Cerebellar cortex (tissue), 1 donor: ENCODE data around the gene TBXA2R.

Source experiments
- DNase-seq: peaks from one replicate; pipeline ENCODE4 v3.0.0-alpha.2; 2015; ENCODE audit warnings: low spot score

The TBXA2R gene

DNA sequence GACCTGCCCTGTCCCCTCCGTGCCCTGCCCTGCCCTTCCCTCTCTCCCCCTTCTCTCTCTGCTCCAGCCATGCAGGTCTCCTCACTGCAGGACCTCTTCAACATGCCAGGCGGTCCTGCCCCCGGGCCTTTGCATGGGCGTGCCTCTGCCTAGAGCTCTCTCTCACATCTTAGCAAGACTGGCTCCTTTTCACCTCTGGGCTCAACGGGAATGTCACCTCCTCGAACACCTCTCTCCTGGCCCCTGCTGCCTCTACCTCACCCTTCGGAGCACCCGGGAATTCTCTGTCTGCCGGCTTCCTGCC lies 54.9 kb downstream of the TBXA2R start:
- DNase-seq = no peak

DNA sequence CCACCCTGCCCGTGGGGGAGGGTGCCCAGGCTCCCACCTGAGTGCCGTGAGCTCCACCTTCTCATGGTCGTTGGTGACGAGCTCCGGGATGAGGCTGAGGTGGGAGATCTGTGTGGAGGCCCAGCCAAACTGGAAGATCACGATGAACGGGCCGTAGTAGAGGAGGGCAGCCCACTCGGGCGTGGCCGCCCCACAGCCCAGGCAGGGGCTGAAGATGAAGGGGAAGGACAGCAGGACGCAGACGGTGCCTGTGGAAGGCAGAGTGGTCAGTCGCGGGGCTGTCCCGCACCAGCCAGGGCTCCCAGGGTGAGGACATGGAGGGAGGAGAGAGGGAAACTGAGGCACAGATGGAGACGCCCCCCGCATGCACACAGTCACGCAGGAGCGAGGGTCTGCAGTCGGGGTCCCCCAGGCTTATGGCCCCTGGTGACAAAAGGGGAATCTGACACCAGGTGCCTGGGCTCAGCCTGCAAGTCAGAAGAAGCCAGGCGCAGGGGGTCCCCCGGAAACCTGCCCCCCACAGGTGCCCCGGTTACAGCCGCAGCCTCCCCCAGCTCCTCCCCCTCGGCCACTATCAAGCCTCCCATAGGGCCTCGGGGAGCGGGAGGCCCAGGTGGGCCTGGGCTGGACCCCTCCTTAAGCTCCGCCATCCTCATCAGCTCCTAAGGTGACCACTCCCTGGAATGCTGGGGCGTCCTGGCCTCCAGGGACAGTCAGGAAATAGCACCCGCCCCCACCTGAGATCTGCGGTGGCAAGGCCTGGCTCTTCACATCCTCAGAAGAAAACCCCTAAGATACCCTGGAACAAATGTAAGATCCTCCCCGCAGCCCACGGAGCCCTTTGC lies 55.5 kb downstream of the TBXA2R start:
- DNase-seq = no peak

DNA sequence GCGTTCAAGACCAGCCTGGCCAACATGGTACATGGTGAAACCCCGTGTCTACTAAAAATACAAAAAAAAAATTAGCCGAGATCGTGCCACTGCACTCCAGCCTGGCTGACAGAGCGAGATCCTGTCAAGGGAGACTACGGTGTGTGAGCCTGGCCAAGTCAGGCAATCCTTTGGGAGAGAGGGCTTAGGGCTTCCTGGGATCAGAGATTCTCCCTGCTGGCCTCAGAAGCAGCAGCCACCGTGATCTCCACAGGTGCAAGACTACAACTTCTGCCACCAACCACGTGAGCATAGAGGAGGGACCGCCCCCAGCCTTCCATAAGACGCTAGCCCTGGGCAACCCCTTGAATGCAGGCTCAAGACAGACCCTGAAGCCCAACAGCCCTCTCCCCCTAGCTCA lies 56.9 kb downstream of the TBXA2R start:
- no peak for DNase-seq

DNA sequence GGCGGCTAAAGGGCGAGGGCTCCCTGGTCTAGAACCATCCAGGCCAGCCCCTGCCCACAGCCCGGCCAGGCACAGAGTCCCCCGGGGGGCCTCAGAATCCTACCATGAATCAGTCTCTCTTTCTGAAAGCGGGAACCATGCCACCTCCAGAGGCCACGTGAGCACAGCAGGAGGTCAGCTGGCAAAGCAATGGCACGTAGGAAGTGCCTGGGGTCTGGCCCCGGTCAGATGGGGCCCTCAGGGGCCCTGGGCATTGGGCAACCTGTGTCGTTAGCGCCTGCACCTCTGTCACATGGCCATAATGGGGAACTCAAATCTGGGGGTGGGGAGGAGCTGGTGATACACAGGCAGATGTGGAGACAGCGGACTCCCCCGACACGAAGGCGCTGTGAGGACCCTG lies 58.1 kb downstream of the TBXA2R start:
- no peak for DNase-seq

DNA sequence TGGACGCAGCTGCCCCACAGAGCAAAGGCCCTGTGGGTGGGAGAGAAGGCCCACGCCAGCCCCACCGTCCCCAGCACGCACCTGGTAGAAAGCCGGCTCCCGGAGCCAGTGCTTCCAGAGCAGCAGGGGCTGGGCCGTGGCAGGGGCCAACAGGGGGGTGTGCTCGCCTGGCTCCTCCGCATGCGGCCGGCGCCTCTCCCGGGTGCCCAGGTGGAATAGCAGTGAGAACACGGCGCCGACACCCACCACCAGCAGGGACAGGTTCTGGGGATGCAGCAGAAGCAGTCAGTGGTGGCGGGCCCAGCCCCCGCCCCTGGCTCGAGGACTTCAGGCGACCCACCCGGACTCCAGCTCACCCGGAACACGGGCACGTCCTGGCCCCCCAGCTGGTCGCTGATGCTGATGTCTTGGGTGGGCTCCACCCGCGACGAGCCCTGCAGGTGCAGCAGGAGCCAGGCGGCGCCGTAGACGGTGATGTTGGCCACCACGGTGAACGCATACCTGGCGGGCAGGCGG lies 58.9 kb downstream of the TBXA2R start:
- no peak for DNase-seq

DNA sequence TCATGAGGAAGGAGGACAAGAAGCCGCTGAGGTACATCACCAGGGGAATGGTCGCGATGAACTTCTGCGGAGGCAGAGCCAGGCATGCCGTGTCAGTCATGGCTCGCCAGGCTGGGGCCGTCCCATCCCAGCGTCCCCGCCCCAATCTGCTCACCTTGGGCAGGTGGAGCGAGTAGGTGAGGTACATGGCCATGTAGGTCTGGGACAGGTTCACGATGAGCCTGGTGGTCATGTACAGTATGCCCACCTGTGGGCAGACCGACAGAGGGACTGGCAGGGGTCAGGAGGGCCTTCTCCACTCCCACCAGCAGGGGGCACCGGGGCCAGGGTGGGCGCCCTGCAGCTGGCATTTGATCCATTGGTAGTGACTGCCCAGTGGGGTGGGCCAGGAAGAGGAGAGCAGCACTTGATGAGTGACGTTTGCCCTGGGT lies 59.4 kb downstream of the TBXA2R start:
- no peak for DNase-seq

DNA sequence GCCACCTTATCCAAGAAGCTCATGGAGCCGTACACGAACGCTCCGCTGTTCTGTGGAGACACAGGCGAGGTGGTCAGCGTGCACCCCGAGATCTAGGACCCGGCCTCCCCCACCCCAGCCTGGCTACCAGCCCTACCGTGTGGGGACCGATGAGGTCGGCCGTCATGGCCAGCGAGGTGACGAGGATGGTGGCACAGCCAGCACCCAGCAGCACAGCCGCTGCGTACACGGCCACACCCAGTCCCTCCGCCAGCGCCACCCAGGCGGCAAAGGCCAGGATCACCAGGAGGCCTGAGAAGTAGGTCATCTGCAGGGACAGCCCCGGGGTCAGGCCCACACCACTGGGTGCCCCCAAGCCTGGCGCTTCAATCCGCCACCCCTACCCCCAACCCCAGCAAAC lies 60.6 kb downstream of the TBXA2R start:
- no peak for DNase-seq

DNA sequence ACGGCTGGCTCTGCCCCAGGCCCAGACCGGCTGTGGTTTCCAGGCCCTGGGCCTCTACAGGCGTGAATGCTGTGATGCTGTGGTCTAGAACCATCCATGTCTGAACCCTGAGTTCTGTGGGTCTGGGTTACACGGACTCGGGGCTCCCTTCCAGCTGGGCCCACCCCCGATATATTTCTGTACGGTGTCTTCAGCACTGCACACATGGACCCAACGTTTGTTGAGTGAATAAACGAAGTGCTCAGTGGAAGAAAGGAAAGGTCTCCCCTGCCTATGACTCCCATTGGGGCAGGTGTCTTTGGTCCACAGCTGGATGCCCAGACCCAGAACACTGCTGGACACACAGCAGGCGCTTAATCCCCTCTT lies 61.0 kb downstream of the TBXA2R start:
- no peak for DNase-seq

DNA sequence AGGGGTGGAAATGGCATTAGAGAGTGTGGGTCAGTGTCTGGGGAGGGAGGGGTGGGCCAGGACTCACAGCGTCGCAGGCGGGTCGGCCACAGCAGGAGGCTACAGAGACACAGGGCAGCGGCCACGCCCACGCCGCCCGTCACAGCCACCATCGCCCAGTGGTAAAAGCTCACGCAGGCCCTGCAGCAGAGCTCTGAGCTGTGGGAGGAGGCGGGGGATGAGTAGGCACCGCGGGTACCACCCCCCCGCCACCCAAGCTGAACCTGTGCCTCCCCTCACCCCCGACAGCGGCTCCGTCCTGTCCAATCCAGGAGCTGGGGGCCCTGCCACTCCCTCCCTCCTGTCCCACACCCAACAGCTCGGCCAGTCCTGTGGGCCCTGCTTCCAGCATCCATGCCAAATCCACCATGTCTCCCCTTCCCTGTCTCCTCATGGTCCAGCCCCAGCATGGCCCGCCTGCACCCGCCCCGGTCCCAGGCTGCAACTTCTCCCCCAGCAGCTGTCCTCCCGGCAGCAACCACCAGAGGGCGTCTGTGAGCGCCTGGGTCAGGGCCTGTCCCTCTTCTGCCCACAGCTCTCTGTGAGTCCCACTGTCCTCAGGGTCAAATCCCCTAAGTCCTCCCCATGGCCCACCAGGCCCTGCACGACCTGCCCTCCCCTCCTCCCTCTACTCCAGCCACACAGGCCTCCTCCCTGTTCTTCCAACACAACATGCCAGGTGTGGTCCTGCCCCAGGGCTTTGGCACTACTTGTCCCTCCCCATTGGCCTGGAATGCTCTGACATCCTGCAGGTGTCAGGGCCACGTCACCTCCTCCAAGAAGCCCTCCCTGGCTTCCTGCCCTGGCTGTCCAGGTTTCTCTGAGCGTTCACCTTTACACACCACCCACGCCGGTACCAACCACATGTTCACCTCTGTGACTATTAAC lies 61.7 kb downstream of the TBXA2R start:
- DNase-seq = peak; percentile 61
